ENCODE results near the gene GFRAL.
"Not testable (repeated sequence)": the region's sequence is repeated elsewhere in the genome, so short reads cannot be mapped to it uniquely, and the experiment has no call there.

GFRAL gene, protein sequence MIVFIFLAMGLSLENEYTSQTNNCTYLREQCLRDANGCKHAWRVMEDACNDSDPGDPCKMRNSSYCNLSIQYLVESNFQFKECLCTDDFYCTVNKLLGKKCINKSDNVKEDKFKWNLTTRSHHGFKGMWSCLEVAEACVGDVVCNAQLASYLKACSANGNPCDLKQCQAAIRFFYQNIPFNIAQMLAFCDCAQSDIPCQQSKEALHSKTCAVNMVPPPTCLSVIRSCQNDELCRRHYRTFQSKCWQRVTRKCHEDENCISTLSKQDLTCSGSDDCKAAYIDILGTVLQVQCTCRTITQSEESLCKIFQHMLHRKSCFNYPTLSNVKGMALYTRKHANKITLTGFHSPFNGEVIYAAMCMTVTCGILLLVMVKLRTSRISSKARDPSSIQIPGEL

DNA sequence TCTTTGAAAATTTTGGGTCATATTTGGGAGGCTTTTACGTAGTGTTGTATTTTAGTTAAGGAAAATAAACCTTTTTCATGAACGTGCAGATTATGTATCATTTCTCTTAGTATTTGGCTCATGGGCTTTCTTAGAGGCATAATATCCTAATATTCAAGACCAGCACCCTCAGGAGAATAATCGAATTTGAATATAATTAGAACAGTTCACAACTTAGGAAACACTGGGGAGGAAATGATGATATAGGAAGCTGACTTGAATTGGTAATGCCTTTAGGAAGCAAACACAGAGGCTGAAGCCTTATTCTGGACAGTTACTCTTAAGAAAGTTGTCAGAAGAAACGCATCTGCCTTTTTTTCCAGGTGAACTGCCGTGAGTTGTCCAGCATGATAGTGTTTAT, at the start of gene GFRAL:
TSS of gene GFRAL (plus strand) at position 301 of the 400 bp plus-strand sequence. CDS start at position 387, 86 bp downstream.
- Histone ChIP-seq H3K9me3 (ENCODE audit: control insufficient read depth, insufficient read depth, low read length) (no peaks in the 10 kb centered on the region), H3K9ac (ENCODE audit: low read depth, low read length) (no peak within 1 kb of the TSS), H3K36me3 (ENCODE audit: insufficient read depth, low read length) (no peaks in the 10 kb centered on the region), H3K4me1 (ENCODE audit: insufficient read depth, low read length) (no peaks in the 10 kb centered on the region)

DNA sequence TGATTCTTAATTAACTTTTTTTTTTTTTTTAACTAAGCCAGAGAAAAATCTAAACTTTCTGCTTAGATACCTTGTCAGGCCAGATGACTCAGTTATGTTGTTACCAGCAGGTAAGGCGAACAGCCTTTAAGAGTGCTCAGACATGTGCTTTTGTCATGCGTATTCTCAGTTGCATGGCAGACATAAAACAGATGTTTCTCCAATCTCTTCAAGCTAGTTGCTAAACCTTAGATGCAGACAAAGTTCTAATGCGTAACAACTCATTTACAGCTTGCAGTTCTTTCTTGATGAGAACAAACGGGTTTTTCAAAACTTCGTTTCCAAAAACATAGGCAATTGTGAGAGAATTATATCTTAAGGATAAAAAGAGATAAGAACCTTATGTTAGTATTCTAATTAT, 49.6 kb upstream of the GFRAL start:
- H3K9ac ChIP-seq (ENCODE audit: low read depth, low read length): no peak overlapping the region; the same call in 1 of the 2 replicates
- no peaks in the 10 kb centered on the region for H3K36me3 ChIP-seq (ENCODE audit: insufficient read depth, low read length)
- no peaks in the 10 kb centered on the region for H3K9me3 ChIP-seq (ENCODE audit: control insufficient read depth, insufficient read depth, low read length)
- H3K4me1 ChIP-seq (ENCODE audit: insufficient read depth, low read length): peaks cover 8% of the 10 kb centered on the region

DNA sequence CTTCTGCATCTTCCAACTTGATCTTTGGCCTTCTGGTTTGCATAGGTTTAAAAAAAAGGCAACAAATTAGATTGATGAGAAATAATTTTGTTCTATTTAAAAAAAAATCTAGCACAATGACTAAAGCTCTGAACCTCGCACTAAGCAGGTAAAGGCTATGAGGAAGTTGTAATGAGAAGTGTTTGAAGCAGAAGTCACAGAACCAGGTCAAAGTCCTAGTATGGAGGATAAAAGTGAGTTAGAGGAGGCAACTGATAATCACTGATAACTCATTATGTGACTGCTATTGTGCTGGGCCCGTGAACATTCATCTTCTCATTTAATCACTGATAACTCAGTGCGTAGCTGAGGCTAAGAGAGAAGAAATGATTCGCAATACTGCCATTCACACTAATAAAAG, 46.1 kb upstream of the GFRAL start:
- Histone ChIP-seq H3K9ac (ENCODE audit: low read depth, low read length) (no peak overlapping the region), H3K4me1 (ENCODE audit: insufficient read depth, low read length) (peaks cover 8% of the 10 kb centered on the region), H3K9me3 (ENCODE audit: control insufficient read depth, insufficient read depth, low read length) (no peaks in the 10 kb centered on the region), H3K36me3 (ENCODE audit: insufficient read depth, low read length) (no peaks in the 10 kb centered on the region)

DNA sequence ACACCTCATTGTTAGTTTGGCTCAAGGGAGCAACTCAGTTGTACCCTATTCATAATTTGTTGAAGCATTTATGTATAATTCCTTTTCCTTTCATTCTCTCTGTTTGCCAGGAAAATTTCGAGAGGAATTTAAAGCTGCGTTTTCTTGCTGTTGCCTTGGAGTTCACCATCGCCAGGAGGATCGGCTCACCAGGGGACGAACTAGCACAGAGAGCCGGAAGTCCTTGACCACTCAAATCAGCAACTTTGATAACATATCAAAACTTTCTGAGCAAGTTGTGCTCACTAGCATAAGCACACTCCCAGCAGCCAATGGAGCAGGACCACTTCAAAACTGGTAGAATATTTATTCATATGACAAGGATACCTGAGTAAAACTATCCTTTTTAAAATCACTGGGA, 45.2 kb upstream of the GFRAL start:
- Histone ChIP-seq H3K36me3 (ENCODE audit: insufficient read depth, low read length) (no peaks in the 10 kb centered on the region), H3K9ac (ENCODE audit: low read depth, low read length) (no peak overlapping the region), H3K4me1 (ENCODE audit: insufficient read depth, low read length) (peaks cover 8% of the 10 kb centered on the region), H3K9me3 (ENCODE audit: control insufficient read depth, insufficient read depth, low read length) (no peaks in the 10 kb centered on the region)

DNA sequence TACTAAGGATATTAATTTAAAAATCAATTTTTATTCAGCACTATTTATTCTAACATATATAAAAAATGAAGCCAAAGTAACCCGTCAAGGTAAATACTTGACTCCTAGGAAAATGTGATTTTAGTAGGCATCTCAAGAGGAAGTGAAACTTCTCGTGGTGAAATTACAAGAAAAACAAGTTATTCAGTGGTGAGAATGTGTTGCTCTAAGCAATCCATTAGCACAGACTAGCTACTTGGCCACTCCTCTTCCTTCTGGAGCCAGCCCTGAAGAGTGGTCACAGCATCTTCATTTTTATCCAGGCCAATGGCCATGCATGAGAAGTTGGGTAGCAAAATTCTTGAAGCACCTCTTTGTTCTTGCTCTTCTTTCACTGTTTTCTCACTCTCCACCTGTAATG, 40.4 kb upstream of the GFRAL start:
- H3K36me3 ChIP-seq (ENCODE audit: insufficient read depth, low read length): no peaks in the 10 kb centered on the region
- no peak overlapping the region for H3K9ac ChIP-seq (ENCODE audit: low read depth, low read length)
- no peaks in the 10 kb centered on the region for H3K4me1 ChIP-seq (ENCODE audit: insufficient read depth, low read length)
- no peaks in the 10 kb centered on the region for H3K9me3 ChIP-seq (ENCODE audit: control insufficient read depth, insufficient read depth, low read length)

DNA sequence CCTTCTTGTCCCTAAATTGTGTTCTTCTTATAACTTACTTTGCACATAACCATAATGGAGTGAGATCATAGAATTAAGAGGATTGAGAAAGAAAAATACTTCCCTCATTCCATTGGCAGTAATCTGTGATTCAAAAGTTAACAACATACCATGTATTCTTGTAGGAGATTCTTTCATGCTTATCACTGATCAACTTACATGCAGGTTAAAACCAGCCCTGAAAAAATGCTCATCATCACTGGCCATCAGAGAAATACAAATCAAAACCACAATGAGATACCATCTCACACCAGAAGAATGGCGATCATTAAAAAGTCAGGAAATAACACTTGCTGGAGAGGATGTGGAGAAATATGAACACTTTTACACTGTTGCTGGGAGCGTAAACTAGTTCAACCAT, 36.5 kb upstream of the GFRAL start:
- H3K9ac ChIP-seq (ENCODE audit: low read depth, low read length): no peak overlapping the region
- H3K4me1 ChIP-seq (ENCODE audit: insufficient read depth, low read length): no peaks in the 10 kb centered on the region
- no peaks in the 10 kb centered on the region for H3K36me3 ChIP-seq (ENCODE audit: insufficient read depth, low read length)
- H3K9me3 ChIP-seq (ENCODE audit: control insufficient read depth, insufficient read depth, low read length): no peaks in the 10 kb centered on the region

DNA sequence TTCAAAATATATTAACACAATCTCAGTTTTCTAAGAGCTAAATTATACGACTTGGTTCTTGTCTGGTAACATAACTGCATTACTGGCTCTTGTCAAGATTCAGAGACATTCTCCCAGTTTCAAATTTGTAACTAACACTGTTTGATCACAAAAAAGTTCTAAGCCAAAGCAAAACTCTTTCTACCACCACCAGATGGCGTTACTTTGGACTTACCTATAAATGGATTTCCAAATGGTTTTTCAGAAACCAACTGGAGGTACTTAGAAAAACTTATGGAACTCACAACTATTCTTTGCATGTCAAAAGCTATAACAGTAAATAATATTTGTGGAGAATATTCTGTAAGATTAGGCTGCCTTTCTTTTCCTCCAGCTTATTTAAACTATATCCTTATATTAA, 34.2 kb upstream of the GFRAL start:
- no peak overlapping the region for H3K9ac ChIP-seq (ENCODE audit: low read depth, low read length)
- H3K4me1 ChIP-seq (ENCODE audit: insufficient read depth, low read length): no peaks in the 10 kb centered on the region
- no peaks in the 10 kb centered on the region for H3K9me3 ChIP-seq (ENCODE audit: control insufficient read depth, insufficient read depth, low read length)
- no peaks in the 10 kb centered on the region for H3K36me3 ChIP-seq (ENCODE audit: insufficient read depth, low read length)

DNA sequence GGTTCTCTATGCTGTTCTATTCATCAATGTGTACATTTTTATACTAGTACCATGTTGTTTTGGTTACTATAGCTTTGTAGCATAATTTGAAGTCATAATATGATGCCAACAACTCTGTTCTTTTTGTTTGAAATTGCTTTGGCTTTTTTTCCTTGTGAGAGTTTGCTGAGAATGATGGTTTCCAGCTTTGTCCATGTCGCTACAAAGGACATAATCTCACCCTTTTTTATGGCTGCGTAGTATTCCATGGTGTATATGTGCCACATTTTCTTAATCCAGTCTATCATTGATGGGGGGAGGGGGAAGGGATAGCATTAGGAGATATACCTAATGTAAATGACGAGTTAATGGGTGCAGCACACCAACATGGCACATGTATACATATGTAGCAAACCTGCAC, 30.1 kb upstream of the GFRAL start:
- H3K4me1 ChIP-seq (ENCODE audit: insufficient read depth, low read length); H3K9me3 ChIP-seq (ENCODE audit: control insufficient read depth, insufficient read depth, low read length); H3K9ac ChIP-seq (ENCODE audit: low read depth, low read length); H3K36me3 ChIP-seq (ENCODE audit: insufficient read depth, low read length): not testable (repeated sequence)

DNA sequence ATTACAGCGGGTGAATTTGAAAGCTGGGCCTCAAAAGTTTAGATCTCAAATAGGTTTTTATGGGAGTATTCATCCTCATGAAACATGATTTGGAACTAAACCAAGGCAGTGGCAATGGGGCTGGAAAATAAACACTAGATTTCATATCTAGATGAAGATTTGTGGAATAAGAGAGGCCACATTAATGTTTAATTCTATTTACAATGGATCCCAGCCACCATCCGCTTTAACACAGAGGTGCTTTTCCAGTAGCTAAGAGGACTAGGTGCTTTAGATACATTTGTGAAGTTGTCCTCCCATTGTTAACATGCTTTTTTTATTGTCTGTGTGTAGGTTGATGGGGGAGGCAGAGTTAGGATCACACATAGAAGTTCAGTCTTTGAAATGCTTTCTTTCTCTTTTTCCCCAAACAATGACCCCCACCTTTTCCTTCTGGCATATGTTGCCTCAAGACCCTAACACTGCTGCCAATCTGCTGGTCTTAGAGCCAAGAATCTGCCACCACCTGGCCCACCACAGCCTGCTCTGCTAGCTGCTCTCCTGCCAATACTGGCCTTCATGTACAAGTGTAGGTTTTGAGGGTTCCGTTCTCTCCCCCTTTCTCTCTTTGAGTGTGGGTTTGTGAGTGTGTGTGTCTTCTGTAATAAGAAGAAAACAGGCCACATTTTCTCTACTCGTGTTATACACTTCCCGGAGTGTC, 27.8 kb upstream of the GFRAL start:
- no peaks in the 10 kb centered on the region for H3K36me3 ChIP-seq (ENCODE audit: insufficient read depth, low read length)
- no peaks in the 10 kb centered on the region for H3K9me3 ChIP-seq (ENCODE audit: control insufficient read depth, insufficient read depth, low read length)
- no peak overlapping the region for H3K9ac ChIP-seq (ENCODE audit: low read depth, low read length)
- H3K4me1 ChIP-seq (ENCODE audit: insufficient read depth, low read length): no peaks in the 10 kb centered on the region

DNA sequence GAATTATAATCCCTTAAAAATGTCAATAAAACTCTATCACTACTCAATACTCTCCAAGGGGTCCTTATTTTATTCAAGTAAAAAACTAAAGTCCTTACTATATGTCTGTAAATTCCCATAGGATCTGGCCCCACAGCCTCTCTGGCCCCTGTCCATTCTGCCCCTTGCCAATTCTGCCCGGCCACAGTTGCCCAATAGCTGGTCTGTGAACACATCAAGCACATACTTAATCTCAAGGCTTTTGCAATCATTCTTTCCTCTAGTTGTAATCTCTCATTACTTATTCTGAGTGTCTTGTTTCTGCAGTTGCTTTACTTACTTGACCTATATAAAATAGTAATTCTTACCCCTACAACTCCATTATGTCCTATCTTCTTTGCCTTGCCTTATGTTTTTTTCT, 22.5 kb upstream of the GFRAL start:
- H3K9me3 ChIP-seq (ENCODE audit: control insufficient read depth, insufficient read depth, low read length): no peaks in the 10 kb centered on the region
- no peaks in the 10 kb centered on the region for H3K4me1 ChIP-seq (ENCODE audit: insufficient read depth, low read length)
- no peaks in the 10 kb centered on the region for H3K36me3 ChIP-seq (ENCODE audit: insufficient read depth, low read length)
- H3K9ac ChIP-seq (ENCODE audit: low read depth, low read length): no peak overlapping the region

DNA sequence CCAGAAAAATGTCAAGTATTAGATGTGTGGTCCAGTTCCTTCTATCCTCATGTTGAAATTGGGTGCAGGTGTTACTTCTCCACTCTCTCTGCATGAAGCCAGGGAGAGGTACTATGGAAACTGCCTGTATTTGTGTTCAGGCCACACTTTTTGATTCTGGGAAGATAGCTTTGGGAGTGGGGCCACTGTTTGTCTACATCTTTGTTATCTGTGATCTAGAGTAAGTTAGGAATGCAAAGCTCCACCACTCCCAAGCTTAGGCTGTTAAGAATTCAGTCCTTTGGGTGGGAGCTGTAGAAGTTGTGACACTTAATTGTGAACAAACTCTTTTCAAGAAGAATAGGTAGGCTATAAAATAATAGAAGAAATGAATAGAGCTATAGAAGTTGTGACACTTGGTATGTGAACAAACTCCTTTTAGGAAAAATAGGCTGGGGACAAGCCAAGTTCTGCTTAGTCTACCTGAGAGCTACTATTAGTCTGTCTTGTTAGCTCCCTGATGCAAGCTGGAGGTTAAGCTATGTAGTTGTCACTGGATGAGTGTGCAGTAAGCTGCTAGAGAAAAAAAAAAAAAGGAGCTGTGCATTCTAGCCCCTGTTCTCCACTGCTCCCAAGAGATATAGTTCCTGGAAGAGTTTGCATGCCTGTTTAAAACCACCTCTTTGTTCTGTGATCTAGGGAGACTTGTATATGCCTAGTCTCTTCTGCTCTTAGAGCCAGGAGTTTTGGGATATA, 7.1 kb upstream of the GFRAL start:
- Histone ChIP-seq H3K9me3 (ENCODE audit: control insufficient read depth, insufficient read depth, low read length) (no peaks in the 10 kb centered on the region), H3K36me3 (ENCODE audit: insufficient read depth, low read length) (no peaks in the 10 kb centered on the region), H3K4me1 (ENCODE audit: insufficient read depth, low read length) (no peaks in the 10 kb centered on the region), H3K9ac (ENCODE audit: low read depth, low read length) (no peak overlapping the region)

DNA sequence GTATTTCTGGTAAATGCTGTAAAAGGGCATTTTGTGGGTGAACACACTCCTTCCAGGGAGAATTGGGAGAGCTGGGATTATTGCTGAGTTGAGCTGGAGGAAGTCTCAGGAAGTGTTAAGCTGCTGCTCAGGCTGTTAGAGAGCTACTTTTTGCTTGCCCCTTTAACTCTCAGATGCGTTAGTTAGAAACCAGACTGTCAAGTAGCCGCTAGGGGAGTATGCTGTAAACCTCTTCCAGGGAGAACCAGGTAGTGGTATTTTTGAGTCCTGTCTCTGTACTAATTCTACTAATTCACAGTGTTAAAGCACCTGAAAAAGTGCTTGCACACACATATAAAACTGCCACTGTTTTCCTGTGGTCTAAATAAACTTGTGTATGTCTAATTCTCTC, 6.6 kb upstream of the GFRAL start:
- Histone ChIP-seq H3K9ac (ENCODE audit: low read depth, low read length) (no peak overlapping the region), H3K36me3 (ENCODE audit: insufficient read depth, low read length) (no peaks in the 10 kb centered on the region), H3K4me1 (ENCODE audit: insufficient read depth, low read length) (no peaks in the 10 kb centered on the region), H3K9me3 (ENCODE audit: control insufficient read depth, insufficient read depth, low read length) (no peaks in the 10 kb centered on the region)

DNA sequence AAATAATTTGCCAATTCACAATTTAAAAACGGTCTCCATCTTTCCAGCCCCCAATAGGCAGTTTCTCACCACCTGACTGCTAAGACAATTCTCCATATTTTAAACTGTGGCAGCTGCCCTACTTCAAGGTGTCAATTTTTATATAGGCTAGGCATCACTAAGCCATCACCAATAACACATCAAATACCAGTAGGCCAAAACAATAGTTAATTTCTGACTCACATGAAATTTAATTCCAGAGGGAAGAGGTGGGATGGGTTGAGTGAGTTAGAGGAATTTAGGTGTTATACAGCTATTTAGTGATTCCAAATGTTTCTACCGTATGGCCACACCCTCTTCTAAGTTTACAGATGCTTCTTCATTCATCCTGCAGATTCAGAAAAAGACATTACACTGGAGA, 49.9 kb downstream of the GFRAL start:
- no peak overlapping the region for H3K9ac ChIP-seq (ENCODE audit: low read depth, low read length)
- H3K4me1 ChIP-seq (ENCODE audit: insufficient read depth, low read length): no peaks in the 10 kb centered on the region
- no peaks in the 10 kb centered on the region for H3K36me3 ChIP-seq (ENCODE audit: insufficient read depth, low read length)
- no peaks in the 10 kb centered on the region for H3K9me3 ChIP-seq (ENCODE audit: control insufficient read depth, insufficient read depth, low read length)

DNA sequence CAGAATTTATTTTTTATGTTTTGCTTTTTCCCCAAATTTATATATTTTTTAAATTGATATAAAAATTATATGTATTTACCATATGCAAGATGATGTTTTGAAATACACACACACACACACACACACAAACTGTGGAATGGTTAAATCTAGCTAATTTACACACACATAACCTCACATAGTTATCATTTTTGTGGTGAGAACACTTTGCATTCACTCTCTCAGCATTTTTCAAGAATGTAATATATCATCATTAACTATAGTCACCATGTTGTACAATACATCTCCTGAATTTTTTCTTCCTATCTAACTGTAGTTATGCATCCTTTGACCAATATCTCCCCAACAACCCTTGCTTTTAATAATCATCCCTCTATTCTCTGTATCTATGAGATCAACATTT, 52.2 kb downstream of the GFRAL start:
- Histone ChIP-seq H3K9ac (ENCODE audit: low read depth, low read length) (no peak overlapping the region), H3K36me3 (ENCODE audit: insufficient read depth, low read length) (no peaks in the 10 kb centered on the region), H3K9me3 (ENCODE audit: control insufficient read depth, insufficient read depth, low read length) (no peaks in the 10 kb centered on the region), H3K4me1 (ENCODE audit: insufficient read depth, low read length) (no peaks in the 10 kb centered on the region)

DNA sequence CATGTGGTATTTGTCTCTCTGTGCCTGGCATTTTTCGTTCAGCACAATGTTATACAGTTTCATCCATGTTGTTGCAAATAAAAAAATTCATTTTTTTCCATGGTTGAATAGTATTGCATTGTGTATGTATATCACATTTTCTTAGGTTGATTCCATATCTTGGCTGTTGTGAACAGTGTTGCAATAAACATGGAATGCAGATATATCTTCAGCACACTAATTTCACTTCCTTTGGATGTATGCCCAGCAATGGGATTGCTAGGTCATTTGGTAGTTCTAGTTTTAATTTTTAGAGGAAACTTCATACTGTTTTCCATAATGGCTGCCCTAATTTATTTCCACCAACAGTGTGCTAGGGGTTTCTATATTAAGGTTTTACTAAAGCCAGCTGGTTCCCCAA, 52.6 kb downstream of the GFRAL start:
- H3K36me3 ChIP-seq (ENCODE audit: insufficient read depth, low read length): no peaks in the 10 kb centered on the region
- H3K9me3 ChIP-seq (ENCODE audit: control insufficient read depth, insufficient read depth, low read length): no peaks in the 10 kb centered on the region
- no peaks in the 10 kb centered on the region for H3K4me1 ChIP-seq (ENCODE audit: insufficient read depth, low read length)
- H3K9ac ChIP-seq (ENCODE audit: low read depth, low read length): no peak overlapping the region

Measured in ES-I3 (cell line).